GM23338 (cell line): ENCODE data around the gene COP1. TPM values are rescaled to one million over a fixed set of nuclear protein-coding genes. Genes with fewer than 3 reads are reported as not detected.

ENCODE experiments used
- ATAC-seq: fragments of 200-7000 bp; cut with Tn5 transposase; 3 replicates; pipeline ENCODE4 v1.9.1; 2020
- DNase-seq: peaks from one replicate; pipeline ENCODE4 v3.0.0-alpha.2; 2015; ENCODE audit warnings: low spot score
- H2AFZ ChIP-seq: fragments of 200-600 bp; sonication (generic); 2 replicates; pipeline ENCODE4 v1.8.0; 2016; ENCODE audit warnings: antibody characterized with exemption, mild to moderate bottlenecking, moderate library complexity
- H3F3A ChIP-seq: fragments of 200-600 bp; sonication (generic); replicated peaks from 2 replicates; pipeline ENCODE4 v1.8.0; 2017; ENCODE audit warnings: antibody characterized with exemption, mixed run types, low read depth
- H3K27ac ChIP-seq: fragments of 200-600 bp; sonication (generic); 2 replicates; pipeline ENCODE4 v1.6.1; 2016; ENCODE audit warnings: low read depth
- H3K27me3 ChIP-seq: fragments of 200-600 bp; sonication (generic); 2 replicates; pipeline ENCODE4 v1.8.0; 2016; ENCODE audit warnings: mild to moderate bottlenecking, mixed run types, moderate library complexity; ENCODE audit not compliant: insufficient read depth
- H3K36me3 ChIP-seq: fragments of 200-600 bp; sonication (generic); 2 replicates; pipeline ENCODE4 v1.8.0; 2016; ENCODE audit warnings: mild to moderate bottlenecking; ENCODE audit not compliant: insufficient read depth
- H3K4me1 ChIP-seq: fragments of 200-600 bp; sonication (generic); 2 replicates; pipeline ENCODE4 v1.8.0; 2016; ENCODE audit warnings: mild to moderate bottlenecking, moderate library complexity; ENCODE audit not compliant: insufficient read depth
- H3K4me2 ChIP-seq: fragments of 200-600 bp; sonication (generic); 2 replicates; pipeline ENCODE4 v1.7.1; 2017; ENCODE audit warnings: mixed run types
- H3K4me3 ChIP-seq: fragments of 200-600 bp; sonication (generic); 2 replicates; pipeline ENCODE4 v1.6.1; 2016; ENCODE audit warnings: mixed run types
- H3K79me2 ChIP-seq: fragments of 200-600 bp; sonication (generic); replicated peaks from 2 replicates; pipeline ENCODE4 v1.8.0; 2017; ENCODE audit warnings: mild to moderate bottlenecking; ENCODE audit not compliant: insufficient read depth
- H3K9me2 ChIP-seq: fragments of 200-600 bp; sonication (generic); 2 replicates; pipeline ENCODE4 v1.8.0; 2017; ENCODE audit not compliant: insufficient read depth
- H4K20me1 ChIP-seq: fragments of 200-600 bp; sonication (generic); replicated peaks from 2 replicates; pipeline ENCODE4 v1.8.0; 2017; ENCODE audit warnings: mild to moderate bottlenecking; ENCODE audit not compliant: insufficient read depth
- H3K27ac Mint-ChIP-seq: 2 replicates; pipeline ENCODE4 v1.8.0; 2020; ENCODE audit warnings: inconsistent platforms, mild to moderate bottlenecking, moderate library complexity, mixed read lengths
- H3K27me3 Mint-ChIP-seq: 3 replicates; pipeline ENCODE4 v1.8.0; 2022; ENCODE audit warnings: low read depth, mild to moderate bottlenecking, moderate library complexity, mixed read lengths, inconsistent platforms; ENCODE audit not compliant: insufficient read depth, poor library complexity
- H3K36me3 Mint-ChIP-seq: 3 replicates; pipeline ENCODE4 v1.8.0; 2021; ENCODE audit warnings: low read depth, mild to moderate bottlenecking, inconsistent platforms, moderate library complexity, mixed read lengths
- H3K4me1 Mint-ChIP-seq: 3 replicates; pipeline ENCODE4 v1.8.0; 2020; ENCODE audit warnings: mild to moderate bottlenecking, inconsistent platforms, mixed read lengths
- H3K4me3 Mint-ChIP-seq: 3 replicates; pipeline ENCODE4 v1.8.0; 2021; ENCODE audit warnings: moderate library complexity, mild to moderate bottlenecking, inconsistent platforms, mixed read lengths
- H3K9me3 Mint-ChIP-seq: 3 replicates; pipeline ENCODE4 v1.8.0; 2020; ENCODE audit warnings: moderate library complexity, mild to moderate bottlenecking, inconsistent platforms, mixed read lengths
- CREB1 ChIP-seq: fragments of 250-450 bp; sonication (Bioruptor Pico); IDR thresholded peaks from 2 replicates; pipeline ENCODE4 v1.5.0; 2020; ENCODE audit warnings: low read depth, mild to moderate bottlenecking, moderate library complexity
- ETS1 ChIP-seq: IDR thresholded peaks from 2 replicates; pipeline ENCODE4 v1.6.1; 2016; ENCODE audit warnings: antibody characterized with exemption
- EZH2 ChIP-seq: fragments of 200-600 bp; sonication (generic); IDR thresholded peaks from one replicate; pipeline ENCODE4 v1.8.0; 2017; ENCODE audit warnings: antibody characterized with exemption, mild to moderate bottlenecking, low read depth; ENCODE audit not compliant: unreplicated experiment
- EZH2phosphoT487 ChIP-seq: fragments of 200-600 bp; sonication (generic); IDR thresholded peaks from one replicate; pipeline ENCODE4 v1.8.1; 2018; ENCODE audit warnings: antibody characterized with exemption; ENCODE audit not compliant: unreplicated experiment
- JUNB ChIP-seq: IDR thresholded peaks from one replicate; pipeline ENCODE4 v1.6.1; 2016; ENCODE audit warnings: antibody characterized with exemption; ENCODE audit not compliant: unreplicated experiment
- NANOG ChIP-seq: IDR thresholded peaks from 2 replicates; pipeline ENCODE4 v1.6.1; 2016; ENCODE audit warnings: antibody characterized with exemption, borderline replicate concordance
- POLR2AphosphoS5 ChIP-seq: IDR thresholded peaks from 2 replicates; pipeline ENCODE4 v1.6.1; 2016; ENCODE audit warnings: antibody characterized with exemption, low read depth
- ZNF114 ChIP-seq: fragments of 250-450 bp; sonication (Bioruptor Pico); IDR thresholded peaks from 2 replicates; pipeline ENCODE4 v1.5.0; 2020; ENCODE audit warnings: mild to moderate bottlenecking, moderate library complexity
- polyA plus RNA-seq: library from polyadenylated mRNA; unstranded; fragments of >200 nt; fragmentation: Nextera tagmentation; extraction: Ambion mirVana; gene quantifications from 2 replicates; pipeline ENCODE4 v1.2.1, GENCODE V29; 2016
- total RNA-seq: library from RNA; depleted of rRNA; stranded (reverse); fragments of >200 nt; shearing (Covaris generic); gene quantifications from 2 replicates; pipeline ENCODE4 v1.2.3, GENCODE V29; 2014
- TF ChIP-seq, protein P1 (sequence below): fragments of 250-450 bp; sonication (Bioruptor Pico); IDR thresholded peaks from 2 replicates; pipeline ENCODE4 v1.5.0; 2020; ENCODE audit warnings: mild to moderate bottlenecking, moderate library complexity
- TF ChIP-seq, protein P2 (sequence below), 2 experiments: fragments of 200-600 bp in 1 of 2; sonication (generic) in 1 of 2; conservative IDR thresholded peaks; 2 replicates each; pipeline versions ENCODE4 v1.5.1 to v1.6.1; 2016 to 2017; ENCODE audit warnings: antibody characterized with exemption in 2 of 2, low read depth in 2 of 2, mild to moderate bottlenecking in 2 of 2, moderate library complexity in 1 of 2

The COP1 gene
- total and polyA plus RNA-seq, 2 experiments from 2014 or later, result 54.0 to 54.9 TPM

GRCh38 chr1:176119549-176119948, 87.5 kb downstream of the COP1 start:
- H3K27ac Mint-ChIP-seq, result no peak overlapping the region
- peak; percentile 44 for DNase-seq

DNA sequence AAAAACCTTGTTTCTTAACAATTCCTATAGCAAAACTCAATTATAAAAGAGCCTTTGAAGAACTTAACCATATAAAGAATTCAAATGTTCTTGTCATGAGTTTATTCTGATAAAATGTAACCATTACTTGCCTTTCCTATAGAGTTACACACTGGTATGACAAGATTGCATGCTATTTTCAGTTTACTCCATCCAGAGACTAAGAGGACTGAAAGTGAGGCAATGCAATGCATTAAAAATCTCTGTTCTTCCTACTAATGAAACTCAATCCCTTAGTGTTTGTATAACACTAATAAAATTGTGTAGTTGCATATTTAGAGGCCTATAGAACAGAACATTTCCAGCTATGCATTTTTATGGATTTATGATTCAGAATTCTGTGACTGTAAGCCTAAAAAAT, 88.1 kb downstream of the COP1 start:
- DNase-seq (no peak), ATAC-seq (no peak)
- H3K4me2 ChIP-seq, result no peak overlapping the region
- peaks cover 15% of the 10 kb centered on the region; the same call in 2 of the 3 replicates for H3K36me3 Mint-ChIP-seq
- no peaks in the 10 kb centered on the region for H3K36me3 ChIP-seq
- H3K9me2 ChIP-seq, result no peaks in the 10 kb centered on the region
- H3K9me3 Mint-ChIP-seq, result no peaks in the 10 kb centered on the region
- no peaks in the 10 kb centered on the region for H3K4me1 Mint-ChIP-seq
- H3K27ac ChIP-seq, result no peak overlapping the region
- H3K27me3 Mint-ChIP-seq, result no peaks in the 10 kb centered on the region
- no peaks in the 10 kb centered on the region for H3K27me3 ChIP-seq
- H3K4me1 ChIP-seq, result no peaks in the 10 kb centered on the region
- H3K27ac Mint-ChIP-seq, result no peak overlapping the region
- no peak overlapping the region for H3K4me3 ChIP-seq
- no peaks in the 10 kb centered on the region for H3K79me2 ChIP-seq
- no peak overlapping the region for H2AFZ ChIP-seq
- no peaks in the 10 kb centered on the region for H4K20me1 ChIP-seq
- no peaks in the 10 kb centered on the region for H3F3A ChIP-seq
- no peak overlapping the region for H3K4me3 Mint-ChIP-seq
- no peak for TF ChIP-seq NANOG
- TF ChIP-seq ZNF114 (CRISPR knock-in tag), result no peak
- TF ChIP-seq POLR2AphosphoS5, result no peak
- no peak for TF ChIP-seq EZH2
- TF ChIP-seq EZH2phosphoT487, result no peak
- TF ChIP-seq CREB1 (CRISPR knock-in tag), result no peak
- TF ChIP-seq, protein P1, sequence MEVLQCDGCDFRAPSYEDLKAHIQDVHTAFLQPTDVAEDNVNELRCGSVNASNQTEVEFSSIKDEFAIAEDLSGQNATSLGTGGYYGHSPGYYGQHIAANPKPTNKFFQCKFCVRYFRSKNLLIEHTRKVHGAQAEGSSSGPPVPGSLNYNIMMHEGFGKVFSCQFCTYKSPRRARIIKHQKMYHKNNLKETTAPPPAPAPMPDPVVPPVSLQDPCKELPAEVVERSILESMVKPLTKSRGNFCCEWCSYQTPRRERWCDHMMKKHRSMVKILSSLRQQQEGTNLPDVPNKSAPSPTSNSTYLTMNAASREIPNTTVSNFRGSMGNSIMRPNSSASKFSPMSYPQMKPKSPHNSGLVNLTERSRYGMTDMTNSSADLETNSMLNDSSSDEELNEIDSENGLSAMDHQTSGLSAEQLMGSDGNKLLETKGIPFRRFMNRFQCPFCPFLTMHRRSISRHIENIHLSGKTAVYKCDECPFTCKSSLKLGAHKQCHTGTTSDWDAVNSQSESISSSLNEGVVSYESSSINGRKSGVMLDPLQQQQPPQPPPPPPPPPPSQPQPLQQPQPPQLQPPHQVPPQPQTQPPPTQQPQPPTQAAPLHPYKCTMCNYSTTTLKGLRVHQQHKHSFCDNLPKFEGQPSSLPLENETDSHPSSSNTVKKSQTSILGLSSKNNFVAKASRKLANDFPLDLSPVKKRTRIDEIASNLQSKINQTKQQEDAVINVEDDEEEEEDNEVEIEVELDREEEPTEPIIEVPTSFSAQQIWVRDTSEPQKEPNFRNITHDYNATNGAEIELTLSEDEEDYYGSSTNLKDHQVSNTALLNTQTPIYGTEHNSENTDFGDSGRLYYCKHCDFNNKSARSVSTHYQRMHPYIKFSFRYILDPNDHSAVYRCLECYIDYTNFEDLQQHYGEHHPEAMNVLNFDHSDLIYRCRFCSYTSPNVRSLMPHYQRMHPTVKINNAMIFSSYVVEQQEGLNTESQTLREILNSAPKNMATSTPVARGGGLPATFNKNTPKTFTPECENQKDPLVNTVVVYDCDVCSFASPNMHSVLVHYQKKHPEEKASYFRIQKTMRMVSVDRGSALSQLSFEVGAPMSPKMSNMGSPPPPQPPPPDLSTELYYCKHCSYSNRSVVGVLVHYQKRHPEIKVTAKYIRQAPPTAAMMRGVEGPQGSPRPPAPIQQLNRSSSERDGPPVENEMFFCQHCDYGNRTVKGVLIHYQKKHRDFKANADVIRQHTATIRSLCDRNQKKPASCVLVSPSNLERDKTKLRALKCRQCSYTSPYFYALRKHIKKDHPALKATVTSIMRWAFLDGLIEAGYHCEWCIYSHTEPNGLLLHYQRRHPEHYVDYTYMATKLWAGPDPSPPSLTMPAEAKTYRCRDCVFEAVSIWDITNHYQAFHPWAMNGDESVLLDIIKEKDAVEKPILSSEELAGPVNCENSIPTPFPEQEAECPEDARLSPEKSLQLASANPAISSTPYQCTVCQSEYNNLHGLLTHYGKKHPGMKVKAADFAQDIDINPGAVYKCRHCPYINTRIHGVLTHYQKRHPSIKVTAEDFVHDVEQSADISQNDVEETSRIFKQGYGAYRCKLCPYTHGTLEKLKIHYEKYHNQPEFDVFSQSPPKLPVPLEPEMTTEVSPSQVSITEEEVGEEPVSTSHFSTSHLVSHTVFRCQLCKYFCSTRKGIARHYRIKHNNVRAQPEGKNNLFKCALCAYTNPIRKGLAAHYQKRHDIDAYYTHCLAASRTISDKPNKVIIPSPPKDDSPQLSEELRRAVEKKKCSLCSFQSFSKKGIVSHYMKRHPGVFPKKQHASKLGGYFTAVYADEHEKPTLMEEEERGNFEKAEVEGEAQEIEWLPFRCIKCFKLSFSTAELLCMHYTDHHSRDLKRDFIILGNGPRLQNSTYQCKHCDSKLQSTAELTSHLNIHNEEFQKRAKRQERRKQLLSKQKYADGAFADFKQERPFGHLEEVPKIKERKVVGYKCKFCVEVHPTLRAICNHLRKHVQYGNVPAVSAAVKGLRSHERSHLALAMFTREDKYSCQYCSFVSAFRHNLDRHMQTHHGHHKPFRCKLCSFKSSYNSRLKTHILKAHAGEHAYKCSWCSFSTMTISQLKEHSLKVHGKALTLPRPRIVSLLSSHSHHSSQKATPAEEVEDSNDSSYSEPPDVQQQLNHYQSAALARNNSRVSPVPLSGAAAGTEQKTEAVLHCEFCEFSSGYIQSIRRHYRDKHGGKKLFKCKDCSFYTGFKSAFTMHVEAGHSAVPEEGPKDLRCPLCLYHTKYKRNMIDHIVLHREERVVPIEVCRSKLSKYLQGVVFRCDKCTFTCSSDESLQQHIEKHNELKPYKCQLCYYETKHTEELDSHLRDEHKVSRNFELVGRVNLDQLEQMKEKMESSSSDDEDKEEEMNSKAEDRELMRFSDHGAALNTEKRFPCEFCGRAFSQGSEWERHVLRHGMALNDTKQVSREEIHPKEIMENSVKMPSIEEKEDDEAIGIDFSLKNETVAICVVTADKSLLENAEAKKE (CRISPR knock-in tag), result no peak
- no peak for TF ChIP-seq ETS1
- TF ChIP-seq, protein P2, sequence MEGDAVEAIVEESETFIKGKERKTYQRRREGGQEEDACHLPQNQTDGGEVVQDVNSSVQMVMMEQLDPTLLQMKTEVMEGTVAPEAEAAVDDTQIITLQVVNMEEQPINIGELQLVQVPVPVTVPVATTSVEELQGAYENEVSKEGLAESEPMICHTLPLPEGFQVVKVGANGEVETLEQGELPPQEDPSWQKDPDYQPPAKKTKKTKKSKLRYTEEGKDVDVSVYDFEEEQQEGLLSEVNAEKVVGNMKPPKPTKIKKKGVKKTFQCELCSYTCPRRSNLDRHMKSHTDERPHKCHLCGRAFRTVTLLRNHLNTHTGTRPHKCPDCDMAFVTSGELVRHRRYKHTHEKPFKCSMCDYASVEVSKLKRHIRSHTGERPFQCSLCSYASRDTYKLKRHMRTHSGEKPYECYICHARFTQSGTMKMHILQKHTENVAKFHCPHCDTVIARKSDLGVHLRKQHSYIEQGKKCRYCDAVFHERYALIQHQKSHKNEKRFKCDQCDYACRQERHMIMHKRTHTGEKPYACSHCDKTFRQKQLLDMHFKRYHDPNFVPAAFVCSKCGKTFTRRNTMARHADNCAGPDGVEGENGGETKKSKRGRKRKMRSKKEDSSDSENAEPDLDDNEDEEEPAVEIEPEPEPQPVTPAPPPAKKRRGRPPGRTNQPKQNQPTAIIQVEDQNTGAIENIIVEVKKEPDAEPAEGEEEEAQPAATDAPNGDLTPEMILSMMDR (conservative IDR thresholded peaks at IDR 0.05; ENCODE audit: low read depth in 2 of 2), result no peak

More at GRCh38 chr1:176119549-176119948, 87.5 kb downstream of the COP1 start:
- Mint-ChIP-seq H3K27me3 (no peaks in the 10 kb centered on the region), H3K4me3 (no peak overlapping the region), H3K9me3 (no peaks in the 10 kb centered on the region), H3K36me3 (peaks cover 14% of the 10 kb centered on the region; the same call in 2 of the 3 replicates), H3K4me1 (no peaks in the 10 kb centered on the region)
- no peaks in the 10 kb centered on the region for H3K36me3 ChIP-seq
- H3K4me2 ChIP-seq, result no peak overlapping the region
- no peaks in the 10 kb centered on the region for H3K27me3 ChIP-seq
- no peaks in the 10 kb centered on the region for H3F3A ChIP-seq
- H4K20me1 ChIP-seq, result no peaks in the 10 kb centered on the region
- H3K9me2 ChIP-seq, result no peaks in the 10 kb centered on the region
- TF ChIP-seq JUNB, result no peak
- TF ChIP-seq, protein P2 (conservative IDR thresholded peaks at IDR 0.05; ENCODE audit: low read depth in 2 of 2), result peak; percentile 59
- no peaks in the 10 kb centered on the region for H3K79me2 ChIP-seq
- no peak overlapping the region for H3K4me3 ChIP-seq
- no peak overlapping the region for H3K27ac ChIP-seq
- no peak overlapping the region for H2AFZ ChIP-seq
- no peaks in the 10 kb centered on the region for H3K4me1 ChIP-seq
- peak; percentile 75 for ATAC-seq
